Neural cell (in vitro differentiated cells): ENCODE measurements around the gene BICD1. TPM values are rescaled to one million over a fixed set of nuclear protein-coding genes. Genes with fewer than 3 reads are reported as not detected.
A peak's percentile ranks its signal among the peaks of the same experiment; 100 is the strongest.

ENCODE experiments used
- H2AFZ ChIP-seq: fragments of 200-600, 300-800 bp; sonication (generic), shearing (Covaris generic); 2 replicates; pipeline ENCODE4 v1.6.0; 2014; ENCODE audit warnings: low read depth, mild to moderate bottlenecking, antibody characterized with exemption, low read length, moderate library complexity
- H3F3A ChIP-seq: fragments of 200-600 bp; shearing (Covaris generic); 2 replicates; pipeline ENCODE4 v1.6.1; 2016; ENCODE audit warnings: mild to moderate bottlenecking, moderate library complexity, mixed read lengths, antibody characterized with exemption, low read length; ENCODE audit not compliant: insufficient read depth, poor library complexity, severe bottlenecking
- H3K27ac ChIP-seq: fragments of 200-600, 300-800 bp; sonication (generic), shearing (Covaris generic); 2 replicates; pipeline ENCODE4 v1.5.1; 2014; ENCODE audit warnings: mild to moderate bottlenecking, low read length, moderate library complexity
- H3K27me3 ChIP-seq: fragments of 300-800, 200-600 bp; sonication (generic), shearing (Covaris generic); 2 replicates; pipeline ENCODE4 v1.6.0; 2014; ENCODE audit warnings: mild to moderate bottlenecking, low read depth, low read length, moderate library complexity; ENCODE audit not compliant: insufficient read depth
- H3K36me3 ChIP-seq: fragments of 300-800, 200-600 bp; sonication (generic), shearing (Covaris generic); 2 replicates; pipeline ENCODE4 v1.5.1; 2014; ENCODE audit warnings: mild to moderate bottlenecking, antibody characterized with exemption, low read length, moderate library complexity; ENCODE audit not compliant: insufficient read depth
- H3K4me2 ChIP-seq: fragments of 300-800, 200-600 bp; sonication (generic), shearing (Covaris generic); 2 replicates; pipeline ENCODE4 v1.6.0; 2014; ENCODE audit warnings: mild to moderate bottlenecking, low read length
- H3K4me3 ChIP-seq: fragments of 300-800, 200-600 bp; sonication (generic), shearing (Covaris generic); 2 replicates; pipeline ENCODE4 v1.5.1; 2014; ENCODE audit warnings: mild to moderate bottlenecking, low read length, moderate library complexity
- H3K79me2 ChIP-seq: fragments of 200-600 bp; shearing (Covaris generic); replicated peaks from 2 replicates; pipeline ENCODE4 v1.6.0; 2014; ENCODE audit warnings: mild to moderate bottlenecking, low read length, moderate library complexity; ENCODE audit not compliant: insufficient read depth
- H3K9ac ChIP-seq: fragments of 300-800, 200-600 bp; sonication (generic), shearing (Covaris generic); 2 replicates; pipeline ENCODE4 v1.6.1; 2016; ENCODE audit warnings: mild to moderate bottlenecking, low read length, mixed read lengths
- H3K9me2 ChIP-seq: fragments of 200-600 bp; shearing (Covaris generic); 2 replicates; pipeline ENCODE4 v1.6.1; 2016; ENCODE audit warnings: mild to moderate bottlenecking, low read length, mixed read lengths; ENCODE audit not compliant: insufficient read depth
- H3K9me3 ChIP-seq: fragments of 200-600, 300-800 bp; sonication (generic), shearing (Covaris generic); 2 replicates; pipeline ENCODE4 v1.6.1; 2016; ENCODE audit warnings: mild to moderate bottlenecking, mixed run types, low read length, moderate library complexity, mixed read lengths
- H4K20me1 ChIP-seq: fragments of 200-600 bp; shearing (Covaris generic); 2 replicates; pipeline ENCODE4 v1.6.1; 2016; ENCODE audit warnings: mild to moderate bottlenecking, mixed run types; ENCODE audit not compliant: insufficient read depth
- EP300 ChIP-seq: fragments of 450-650 bp; conservative IDR thresholded peaks from 2 replicates; pipeline ENCODE4 v1.6.1; 2014; ENCODE audit warnings: antibody characterized with exemption, mild to moderate bottlenecking, moderate library complexity; ENCODE audit not compliant: poor library complexity, severe bottlenecking
- EZH2 ChIP-seq: fragments of 200-600, 300-800 bp; shearing (Covaris generic), sonication (generic); IDR thresholded peaks from 2 replicates; pipeline ENCODE4 v1.6.1; 2014; ENCODE audit warnings: antibody characterized with exemption, low read length, borderline replicate concordance, mild to moderate bottlenecking; ENCODE audit not compliant: insufficient read depth, poor library complexity, severe bottlenecking
- MXI1 ChIP-seq: fragments of 450-650 bp; conservative IDR thresholded peaks from 2 replicates; pipeline ENCODE4 v1.6.1; 2014; ENCODE audit warnings: antibody characterized with exemption, mild to moderate bottlenecking; ENCODE audit not compliant: poor library complexity, severe bottlenecking
- POLR2AphosphoS5 ChIP-seq: IDR thresholded peaks from 2 replicates; pipeline ENCODE4 v1.6.1; 2012
- RAD21 ChIP-seq: fragments of 450-650 bp; conservative IDR thresholded peaks from 2 replicates; pipeline ENCODE4 v1.6.1; 2014; ENCODE audit warnings: antibody characterized with exemption, mild to moderate bottlenecking, moderate library complexity
- SMC3 ChIP-seq: fragments of 450-650 bp; conservative IDR thresholded peaks from 2 replicates; pipeline ENCODE4 v1.6.1; 2014; ENCODE audit warnings: antibody characterized with exemption, mild to moderate bottlenecking, moderate library complexity; ENCODE audit not compliant: poor library complexity
- TAF1 ChIP-seq: IDR thresholded peaks from 2 replicates; pipeline ENCODE4 v1.6.1; 2012; ENCODE audit warnings: low read depth
- polyA plus RNA-seq: library from polyadenylated mRNA; depleted of rRNA; stranded (reverse); fragments of >200 nt; gene quantifications from 2 replicates; pipeline ENCODE4 v1.2.3, GENCODE V29; 2014
- TF ChIP-seq, protein P1 (sequence below): IDR thresholded peaks from 2 replicates; pipeline ENCODE4 v1.6.1; 2012; ENCODE audit warnings: borderline replicate concordance

The BICD1 gene
- polyA plus RNA-seq, 1 donor from 2014 or later: 41.1 TPM

DNA sequence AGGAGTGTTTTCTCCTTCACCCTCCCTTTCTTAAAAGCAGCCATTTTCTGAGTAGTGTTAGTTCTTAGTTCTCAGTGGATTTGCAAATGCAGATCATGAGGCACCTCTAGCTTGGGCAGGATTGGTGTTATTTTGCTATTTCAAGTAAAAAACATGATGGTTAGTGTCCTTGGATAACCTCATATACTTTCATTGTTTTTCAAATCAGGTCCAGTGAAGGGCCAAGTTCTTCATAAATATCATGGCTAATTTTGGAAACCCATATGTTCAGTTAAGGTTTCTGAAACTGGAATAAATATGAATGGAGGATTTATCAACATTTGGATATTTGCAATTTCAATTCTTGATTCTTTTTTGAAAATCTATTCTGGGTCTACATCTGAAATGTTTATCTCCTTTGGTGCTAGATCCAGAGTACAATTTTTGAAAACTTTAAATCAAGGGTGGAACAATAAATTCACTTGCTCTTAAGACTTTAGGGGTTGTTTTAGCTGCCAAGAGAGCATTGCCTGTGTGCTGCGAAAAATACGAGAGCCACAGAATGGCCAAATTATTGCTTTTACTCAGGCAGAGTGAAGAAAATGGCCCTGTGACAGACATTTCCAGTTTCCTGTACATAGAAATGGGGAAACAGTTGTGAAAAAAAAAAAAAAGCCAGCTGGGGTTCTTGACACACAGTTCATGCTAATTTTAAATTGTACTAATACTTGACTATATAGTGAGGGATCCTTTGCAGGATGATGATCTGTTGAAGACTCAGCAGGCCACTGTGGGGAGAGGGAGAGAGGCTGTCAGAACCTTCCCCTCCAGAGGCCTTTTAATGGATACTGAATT is 104.6 kb downstream of the BICD1 start:
- Histone ChIP-seq H3K79me2 (peaks cover 10% of the 10 kb centered on the region), H2AFZ (no peak overlapping the region), H3K9me3 (no peaks in the 10 kb centered on the region), H3K27ac (peak overlapping the region; percentile 40), H3K9ac (no peak overlapping the region), H3K27me3 (no peaks in the 10 kb centered on the region), H3F3A (no peaks in the 10 kb centered on the region), H3K36me3 (no peaks in the 10 kb centered on the region), H3K4me2 (peak overlapping the region; percentile 23), H3K9me2 (no peaks in the 10 kb centered on the region), H4K20me1 (no peaks in the 10 kb centered on the region), H3K4me3 (peak overlapping the region; percentile 4)
- TF ChIP-seq EP300: no peak
- no peak for TF ChIP-seq MXI1
- no peak for TF ChIP-seq SMC3
- TF ChIP-seq, protein P1, sequence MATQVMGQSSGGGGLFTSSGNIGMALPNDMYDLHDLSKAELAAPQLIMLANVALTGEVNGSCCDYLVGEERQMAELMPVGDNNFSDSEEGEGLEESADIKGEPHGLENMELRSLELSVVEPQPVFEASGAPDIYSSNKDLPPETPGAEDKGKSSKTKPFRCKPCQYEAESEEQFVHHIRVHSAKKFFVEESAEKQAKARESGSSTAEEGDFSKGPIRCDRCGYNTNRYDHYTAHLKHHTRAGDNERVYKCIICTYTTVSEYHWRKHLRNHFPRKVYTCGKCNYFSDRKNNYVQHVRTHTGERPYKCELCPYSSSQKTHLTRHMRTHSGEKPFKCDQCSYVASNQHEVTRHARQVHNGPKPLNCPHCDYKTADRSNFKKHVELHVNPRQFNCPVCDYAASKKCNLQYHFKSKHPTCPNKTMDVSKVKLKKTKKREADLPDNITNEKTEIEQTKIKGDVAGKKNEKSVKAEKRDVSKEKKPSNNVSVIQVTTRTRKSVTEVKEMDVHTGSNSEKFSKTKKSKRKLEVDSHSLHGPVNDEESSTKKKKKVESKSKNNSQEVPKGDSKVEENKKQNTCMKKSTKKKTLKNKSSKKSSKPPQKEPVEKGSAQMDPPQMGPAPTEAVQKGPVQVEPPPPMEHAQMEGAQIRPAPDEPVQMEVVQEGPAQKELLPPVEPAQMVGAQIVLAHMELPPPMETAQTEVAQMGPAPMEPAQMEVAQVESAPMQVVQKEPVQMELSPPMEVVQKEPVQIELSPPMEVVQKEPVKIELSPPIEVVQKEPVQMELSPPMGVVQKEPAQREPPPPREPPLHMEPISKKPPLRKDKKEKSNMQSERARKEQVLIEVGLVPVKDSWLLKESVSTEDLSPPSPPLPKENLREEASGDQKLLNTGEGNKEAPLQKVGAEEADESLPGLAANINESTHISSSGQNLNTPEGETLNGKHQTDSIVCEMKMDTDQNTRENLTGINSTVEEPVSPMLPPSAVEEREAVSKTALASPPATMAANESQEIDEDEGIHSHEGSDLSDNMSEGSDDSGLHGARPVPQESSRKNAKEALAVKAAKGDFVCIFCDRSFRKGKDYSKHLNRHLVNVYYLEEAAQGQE: no peak
- TF ChIP-seq POLR2AphosphoS5: no peak

DNA sequence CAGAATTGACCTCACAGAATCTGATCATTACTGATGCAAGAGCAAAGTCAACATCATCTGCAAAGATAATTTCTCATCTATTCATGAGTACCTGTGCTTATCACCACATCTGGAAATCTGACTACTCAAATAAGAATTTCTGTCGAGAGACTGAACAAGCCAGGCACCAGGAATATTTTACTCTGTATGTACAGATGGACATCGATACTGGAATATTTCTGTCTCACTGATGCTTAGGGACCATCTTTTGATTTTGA is 105.2 kb downstream of the BICD1 start:
- H3K79me2 ChIP-seq: peaks cover 10% of the 10 kb centered on the region
- H3K27ac ChIP-seq: peak overlapping the region; percentile 40
- H3K27me3 ChIP-seq: no peaks in the 10 kb centered on the region
- peak overlapping the region; percentile 23 for H3K4me2 ChIP-seq
- no peak overlapping the region for H2AFZ ChIP-seq
- H3K36me3 ChIP-seq: no peaks in the 10 kb centered on the region
- H3K9me2 ChIP-seq: no peaks in the 10 kb centered on the region
- H3F3A ChIP-seq: no peaks in the 10 kb centered on the region
- no peak overlapping the region for H3K9ac ChIP-seq
- no peaks in the 10 kb centered on the region for H3K9me3 ChIP-seq
- no peaks in the 10 kb centered on the region for H4K20me1 ChIP-seq
- H3K4me3 ChIP-seq: peak overlapping the region; percentile 4
- TF ChIP-seq, protein P1: no peak
- no peak for TF ChIP-seq POLR2AphosphoS5
- no peak for TF ChIP-seq EP300

DNA sequence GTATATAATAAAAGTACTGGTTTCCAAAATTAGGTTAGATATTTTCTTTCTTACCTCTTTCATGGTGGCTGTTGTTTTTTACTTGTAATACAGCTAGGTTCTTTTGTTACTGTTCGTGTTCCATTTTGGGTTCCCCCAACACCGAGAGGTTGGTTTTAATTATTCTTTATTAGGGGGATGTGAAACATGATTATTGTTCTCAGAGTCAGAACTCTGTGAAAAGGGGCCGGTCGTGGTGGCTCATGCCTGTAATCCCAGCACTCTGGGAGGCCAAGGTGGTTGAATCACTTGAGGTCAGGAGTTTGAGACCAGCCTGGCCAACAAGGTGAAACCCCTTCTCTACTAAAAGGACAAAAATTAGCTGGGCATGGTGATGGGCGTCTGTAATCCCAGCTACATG is 108.1 kb downstream of the BICD1 start:
- H3K4me2 ChIP-seq: no peak overlapping the region
- no peaks in the 10 kb centered on the region for H3K9me2 ChIP-seq
- no peaks in the 10 kb centered on the region for H3K9me3 ChIP-seq
- H3K36me3 ChIP-seq: no peaks in the 10 kb centered on the region
- no peaks in the 10 kb centered on the region for H4K20me1 ChIP-seq
- H3K9ac ChIP-seq: no peak overlapping the region
- H2AFZ ChIP-seq: no peak overlapping the region
- no peak overlapping the region for H3K27ac ChIP-seq
- no peak overlapping the region for H3K4me3 ChIP-seq
- H3K27me3 ChIP-seq: no peaks in the 10 kb centered on the region
- H3K79me2 ChIP-seq: no peaks in the 10 kb centered on the region
- H3F3A ChIP-seq: no peaks in the 10 kb centered on the region
- TF ChIP-seq EZH2 (no peak), EP300 (no peak), TAF1 (no peak), POLR2AphosphoS5 (no peak), RAD21 (no peak), MXI1 (no peak), SMC3 (no peak)
- TF ChIP-seq, protein P1: no peak
